Lung (tissue), 12 donors: ENCODE results near the gene IL31RA. TPM values are rescaled to one million over a fixed set of nuclear protein-coding genes. Genes with fewer than 3 reads are reported as not detected.
A peak's percentile ranks its signal among the peaks of the same experiment; 100 is the strongest.

Experiments
- ATAC-seq: fragments of 200-7000 bp; cut with Tn5 transposase; one replicate; pipeline ENCODE4 v1.9.1; 2020; ENCODE audit warnings: moderate number of reproducible peaks; ENCODE audit not compliant: insufficient read depth, low FRiP score
- DNase-seq, 3 donors: peaks; one replicate each; pipeline ENCODE4 v3.0.0-alpha.2; 2013 to 2017
- H3K27ac ChIP-seq, 2 donors: one replicate each; pipeline ENCODE4 v1.5.1; 2013; ENCODE audit warnings: mild to moderate bottlenecking in 2 of 2, moderate library complexity in 2 of 2, control low read depth in 1 of 2, inconsistent platforms in 1 of 2, low read depth in 1 of 2, low read length in 1 of 2
- H3K27me3 ChIP-seq, 3 donors: one replicate each; pipeline ENCODE4 v1.5.1; 2013; ENCODE audit warnings: low read length in 2 of 3; ENCODE audit not compliant: control insufficient read depth in 3 of 3, insufficient read depth in 3 of 3
- H3K36me3 ChIP-seq, 4 donors: one replicate each; pipeline ENCODE4 v1.5.1; 2013; ENCODE audit warnings: low read length in 4 of 4, mild to moderate bottlenecking in 1 of 4, moderate library complexity in 1 of 4; ENCODE audit not compliant: control insufficient read depth in 4 of 4, insufficient read depth in 4 of 4
- H3K4me1 ChIP-seq, 5 donors: one replicate each; pipeline ENCODE4 v1.5.1; 2013; ENCODE audit warnings: low read length in 5 of 5, mild to moderate bottlenecking in 2 of 5, moderate library complexity in 1 of 5; ENCODE audit not compliant: control insufficient read depth in 5 of 5, insufficient read depth in 5 of 5
- H3K4me3 ChIP-seq: one replicate; pipeline ENCODE4 v1.5.1; 2013; ENCODE audit warnings: mild to moderate bottlenecking, control low read depth, moderate library complexity
- H3K9ac ChIP-seq, 2 donors: one replicate each; pipeline ENCODE4 v1.5.1; 2013; ENCODE audit warnings: low read length in 2 of 2, control low read depth in 1 of 2; ENCODE audit not compliant: insufficient read depth in 1 of 2
- H3K9me3 ChIP-seq, 4 donors: one replicate each; pipeline ENCODE4 v1.5.1; 2013; ENCODE audit warnings: low read length in 3 of 4, mild to moderate bottlenecking in 1 of 4, moderate library complexity in 1 of 4; ENCODE audit not compliant: control insufficient read depth in 4 of 4, insufficient read depth in 3 of 4
- CTCF ChIP-seq: IDR thresholded peaks from 2 replicates; pipeline ENCODE4 v1.5.1; 2012; ENCODE audit warnings: mild to moderate bottlenecking; ENCODE audit errors: control extremely low read depth, extremely low read depth
- WGBS, 2 donors: extraction: QIAGEN DNeasy Blood & Tissue Kit; methylation state at CpG; one replicate each; pipeline ENCODE4 v1.1.7; 2013; 5-methylcytosine and 5-hydroxymethylcytosine counted together
- polyA plus RNA-seq, 2 donors: library from polyadenylated mRNA; stranded (reverse); fragments of 200-250 nt; gene quantifications; one replicate each; pipeline ENCODE4 v1.2.1, GENCODE V29; 2013
- total RNA-seq, 2 donors: library from RNA; depleted of rRNA in 1 of 2; stranded (reverse); fragments of >200 nt in 1 of 2; gene quantifications; one replicate each; pipeline ENCODE4 v1.2.1, GENCODE V29; 2014 to 2021
- donor health status: control.
- donor health status: control.
- donor health status: Bipolar disorder and iron deficiency.
- donor health status: healthy.
- donor health status: DM: yes; HTN: yes; CAD: no.

Gene IL31RA
- total and polyA plus RNA-seq, 4 donors: 0.04 to 0.21 (median 0.11) TPM

- Histone ChIP-seq H3K27ac (no peak overlapping the region), H3K9me3 (no peaks in the 10 kb centered on the region), H3K4me1 (peaks cover 0 to 6% (median 0%) of the 10 kb centered on the region in 5 donors), H3K27me3 (no peaks in the 10 kb centered on the region), H3K4me3 (no peak overlapping the region), H3K36me3 (no peaks in the 10 kb centered on the region), H3K9ac (no peak overlapping the region)
- WGBS, 2 donors: 63% methylated on average over 5 of the region's 5 CpGs
- DNase-seq (peak in 1 of 3 donors; percentile 6), ATAC-seq (no peak)
- no peak for TF ChIP-seq CTCF
Measured at GRCh38 chr5:55855509-55855908, 4.4 kb downstream of the IL31RA start.

- DNase-seq (no peak), ATAC-seq (no peak)
- TF ChIP-seq CTCF: no peak
- WGBS, 2 donors: 42 to 61% methylated on average over 5 of the region's 5 CpGs
- Histone ChIP-seq H3K9ac (no peak overlapping the region), H3K9me3 (peaks cover 0 to 3% (median 0%) of the 10 kb centered on the region in 4 donors), H3K4me1 (peaks cover 0 to 6% (median 0%) of the 10 kb centered on the region in 5 donors), H3K27me3 (no peaks in the 10 kb centered on the region), H3K27ac (no peak overlapping the region), H3K4me3 (no peak overlapping the region), H3K36me3 (no peaks in the 10 kb centered on the region)
Measured at GRCh38 chr5:55856516-55857246, 5.5 kb downstream of the IL31RA start.

- 89 to 94% methylated on average over 4 of the region's 4 CpGs for WGBS, 2 donors
Measured at GRCh38 chr5:55857247-55857640, 6.1 kb downstream of the IL31RA start.

More at GRCh38 chr5:55857247-55857640, 6.1 kb downstream of the IL31RA start:
- peaks cover 0 to 3% (median 0%) of the 10 kb centered on the region in 4 donors for H3K9me3 ChIP-seq
- no peak overlapping the region for H3K4me3 ChIP-seq
- ATAC-seq: no peak
- H3K27ac ChIP-seq: no peak overlapping the region
- TF ChIP-seq CTCF: no peak
- no peak for DNase-seq
- H3K9ac ChIP-seq: no peak overlapping the region
- peaks cover 0 to 6% (median 0%) of the 10 kb centered on the region in 5 donors for H3K4me1 ChIP-seq
- H3K36me3 ChIP-seq: no peaks in the 10 kb centered on the region
- H3K27me3 ChIP-seq: no peaks in the 10 kb centered on the region
